Measurements from ENCODE around the gene FARP2. TPM values are rescaled to one million over a fixed set of nuclear protein-coding genes. Genes with fewer than 3 reads are reported as not detected.
"Not testable (repeated sequence)": the region's sequence is repeated elsewhere in the genome, so short reads cannot be mapped to it uniquely, and the experiment has no call there.

The FARP2 gene
- total RNA-seq, 1 donor, result 41.3 TPM

- no peak overlapping the region for H3K4me3 ChIP-seq (ENCODE audit: insufficient read depth, low read length)
- H3K79me2 ChIP-seq (ENCODE audit: insufficient read depth, low read length), result no peaks in the 10 kb centered on the region
- no peaks in the 10 kb centered on the region for H3K27me3 ChIP-seq (ENCODE audit: insufficient read depth, low read length)
- no peak overlapping the region for H3K27ac ChIP-seq (ENCODE audit: low read depth, low read length)
- no peak for DNase-seq (ENCODE audit: insufficient read length, low spot score, missing footprints)
- H4K20me1 ChIP-seq (ENCODE audit: insufficient read depth, low read length), result no peaks in the 10 kb centered on the region
- H3K9me3 ChIP-seq (ENCODE audit: low read depth, low read length), result no peaks in the 10 kb centered on the region
- peaks cover 32% of the 10 kb centered on the region for H3K36me3 ChIP-seq (ENCODE audit: insufficient read depth, low read length)
- H2AFZ ChIP-seq (ENCODE audit: low read length), result no peak overlapping the region
- H3K4me2 ChIP-seq (ENCODE audit: insufficient read depth, low read length), result no peak overlapping the region
- H3K4me1 ChIP-seq (ENCODE audit: insufficient read depth, low read length), result no peaks in the 10 kb centered on the region
- TF ChIP-seq CTCF (IDR thresholded peaks at IDR 0.05; ENCODE audit: extremely low read depth, low read depth, low read length), result no peak
These were observed 89.3 kb downstream of the FARP2 start for GRCh38 chr2:241445426-241445825.

GRCh38 chr2:241450092-241450491 is 94.0 kb downstream of the FARP2 start:
- H3K27me3 ChIP-seq (ENCODE audit: insufficient read depth, low read length); H3K4me3 ChIP-seq (ENCODE audit: insufficient read depth, low read length); H3K79me2 ChIP-seq (ENCODE audit: insufficient read depth, low read length); H3K27ac ChIP-seq (ENCODE audit: low read depth, low read length); H3K4me2 ChIP-seq (ENCODE audit: insufficient read depth, low read length); H3K9me3 ChIP-seq (ENCODE audit: low read depth, low read length); DNase-seq (ENCODE audit: insufficient read length, low spot score, missing footprints); H3K4me1 ChIP-seq (ENCODE audit: insufficient read depth, low read length); H4K20me1 ChIP-seq (ENCODE audit: insufficient read depth, low read length); H3K36me3 ChIP-seq (ENCODE audit: insufficient read depth, low read length); H2AFZ ChIP-seq (ENCODE audit: low read length): not testable (repeated sequence)

- Histone ChIP-seq H4K20me1 (ENCODE audit: insufficient read depth, low read length) (no peaks in the 10 kb centered on the region), H3K27me3 (ENCODE audit: insufficient read depth, low read length) (no peaks in the 10 kb centered on the region), H2AFZ (ENCODE audit: low read length) (no peak overlapping the region), H3K4me2 (ENCODE audit: insufficient read depth, low read length) (no peak overlapping the region), H3K27ac (ENCODE audit: low read depth, low read length) (no peak overlapping the region), H3K9me3 (ENCODE audit: low read depth, low read length) (no peaks in the 10 kb centered on the region), H3K4me1 (ENCODE audit: insufficient read depth, low read length) (no peaks in the 10 kb centered on the region), H3K4me3 (ENCODE audit: insufficient read depth, low read length) (no peak overlapping the region), H3K36me3 (ENCODE audit: insufficient read depth, low read length) (no peaks in the 10 kb centered on the region), H3K79me2 (ENCODE audit: insufficient read depth, low read length) (no peaks in the 10 kb centered on the region)
- DNase-seq (ENCODE audit: insufficient read length, low spot score, missing footprints), result no peak
- TF ChIP-seq CTCF (IDR thresholded peaks at IDR 0.05; ENCODE audit: extremely low read depth, low read depth, low read length), result no peak
These were observed 95.9 kb downstream of the FARP2 start for GRCh38 chr2:241451840-241452506.

GRCh38 chr2:241453919-241454318 is 97.8 kb downstream of the FARP2 start:
- DNase-seq (ENCODE audit: insufficient read length, low spot score, missing footprints); H3K27me3 ChIP-seq (ENCODE audit: insufficient read depth, low read length); H3K27ac ChIP-seq (ENCODE audit: low read depth, low read length); H3K79me2 ChIP-seq (ENCODE audit: insufficient read depth, low read length); H3K36me3 ChIP-seq (ENCODE audit: insufficient read depth, low read length); H3K4me2 ChIP-seq (ENCODE audit: insufficient read depth, low read length); H2AFZ ChIP-seq (ENCODE audit: low read length); H3K9me3 ChIP-seq (ENCODE audit: low read depth, low read length); H3K4me3 ChIP-seq (ENCODE audit: insufficient read depth, low read length); H4K20me1 ChIP-seq (ENCODE audit: insufficient read depth, low read length); H3K4me1 ChIP-seq (ENCODE audit: insufficient read depth, low read length): not testable (repeated sequence)

- no peak for TF ChIP-seq CTCF (IDR thresholded peaks at IDR 0.05; ENCODE audit: extremely low read depth, low read depth, low read length)
- DNase-seq (ENCODE audit: insufficient read length, low spot score, missing footprints), result peak; percentile 73
- H3K4me1 ChIP-seq (ENCODE audit: insufficient read depth, low read length), result no peaks in the 10 kb centered on the region
- no peak overlapping the region for H3K4me3 ChIP-seq (ENCODE audit: insufficient read depth, low read length)
- H3K27me3 ChIP-seq (ENCODE audit: insufficient read depth, low read length), result no peaks in the 10 kb centered on the region
- H2AFZ ChIP-seq (ENCODE audit: low read length), result no peak overlapping the region
- no peak overlapping the region for H3K4me2 ChIP-seq (ENCODE audit: insufficient read depth, low read length)
- no peaks in the 10 kb centered on the region for H3K9me3 ChIP-seq (ENCODE audit: low read depth, low read length)
- no peak overlapping the region for H3K27ac ChIP-seq (ENCODE audit: low read depth, low read length)
- H3K79me2 ChIP-seq (ENCODE audit: insufficient read depth, low read length), result no peaks in the 10 kb centered on the region
- H4K20me1 ChIP-seq (ENCODE audit: insufficient read depth, low read length), result no peaks in the 10 kb centered on the region
- H3K36me3 ChIP-seq (ENCODE audit: insufficient read depth, low read length), result no peaks in the 10 kb centered on the region
These were observed 98.9 kb downstream of the FARP2 start for GRCh38 chr2:241454837-241455485.
